Psoas muscle (tissue), 8 donors: ENCODE data around the gene YIF1A. TPM values are rescaled to one million over a fixed set of nuclear protein-coding genes. Genes with fewer than 3 reads are reported as not detected.
A peak's percentile ranks its signal among the peaks of the same experiment; 100 is the strongest.

Experiments
- ATAC-seq, 4 donors: fragments of 200-7000 bp; cut with Tn5 transposase; one replicate each; pipeline ENCODE4 v1.9.1; 2020; ENCODE audit warnings: moderate library complexity in 3 of 4, mild to moderate bottlenecking in 2 of 4
- DNase-seq, 2 donors: peaks; one replicate each; pipeline ENCODE4 v3.0.0-alpha.2; 2020
- H3K27ac ChIP-seq: fragments of 200-600 bp; one replicate; pipeline ENCODE4 v1.8.0; 2022
- H3K27me3 ChIP-seq, 3 donors: fragments of 200-600 bp in 1 of 3; one replicate each; pipeline versions ENCODE4 v1.6.1 to v1.8.0; 2013 to 2022; ENCODE audit warnings: low read length in 2 of 3, mild to moderate bottlenecking in 2 of 3, moderate library complexity in 1 of 3; ENCODE audit not compliant: insufficient read depth in 3 of 3
- H3K36me3 ChIP-seq, 2 donors: fragments of 200-600 bp in 1 of 2; one replicate each; pipeline versions ENCODE4 v1.6.1 to v1.8.0; 2013 to 2022; ENCODE audit warnings: low read depth in 1 of 2, mild to moderate bottlenecking in 1 of 2, moderate library complexity in 1 of 2; ENCODE audit not compliant: insufficient read depth in 1 of 2
- H3K4me1 ChIP-seq: fragments of 200-600 bp; one replicate; pipeline ENCODE4 v1.8.0; 2022
- H3K4me3 ChIP-seq: fragments of 200-600 bp; one replicate; pipeline ENCODE4 v1.8.0; 2022; ENCODE audit warnings: mild to moderate bottlenecking
- H3K9me3 ChIP-seq: fragments of 200-600 bp; one replicate; pipeline ENCODE4 v1.8.0; 2022
- WGBS, 3 donors: extraction: QIAGEN DNeasy Blood & Tissue Kit; methylation state at CpG; one replicate each; pipeline versions ENCODE4 v1.1.6 to v1.1.7; 2013; 5-methylcytosine and 5-hydroxymethylcytosine counted together
- intact Hi-C, 2 donors: fragments of 100-400 bp; cut with DNase I; formaldehyde crosslinking; loops; one replicate each; pipeline versions ENCODE4 v1.11.0 to v1.14.2; 2022
- long read RNA-seq, 2 donors: library from polyadenylated mRNA; unstranded; transcript quantifications; one replicate each; pipeline ENCODE4 v2.0.0, GENCODE V29; 2021
- polyA plus RNA-seq, 3 donors: library from polyadenylated mRNA; stranded (reverse); fragments of 200-250 nt; gene quantifications; one replicate each; pipeline ENCODE4 v1.2.3, GENCODE V29; 2013
- total RNA-seq, 4 donors: library from RNA; stranded (reverse); fragmentation: NEBNext Ultra II Directional in 2 of 4; extraction: Animal tissue kit (Norgen Biotek cat#: 25700) in 2 of 4; gene quantifications; one replicate each; pipeline versions ENCODE4 v1.2.1 to v1.2.4, GENCODE V29; 2021 to 2023
- TF ChIP-seq, protein P1 (sequence below): fragments of 200-600 bp; IDR thresholded peaks from one replicate; pipeline ENCODE4 v1.8.0; 2022; ENCODE audit warnings: antibody characterized with exemption
- donor health status: healthy with polysubstance abuse.
- donor health status: DM: no; HTN: no; CAD: no; lungs with moderate emphysema.
- donor health status: Bipolar disorder and iron deficiency.
- donor health status: healthy.
- donor health status: DM: yes; HTN: yes; CAD: no.
- donor health status: DM: no; HTN: no; CAD: no.
- donor health status: DM: no; HTN: no; CAD: no.
- donor health status: DM: yes; HTN: yes; CAD: no.

The YIF1A gene
- 10 to 100 TPM; 70.1 to 90.4 (median 78.6) TPM for total RNA-seq
- 100 to 1,000 TPM in 1 of 3 donors, 10 to 100 TPM in 2; 87.4 to 161 (median 96.1) TPM for polyA plus RNA-seq
- long read RNA-seq, donor 1, transcript YIF1A-203 (8 exons, 1,124 nt): major isoform, 105 of 120 reads
- long read RNA-seq, donor 1, partial matches to known transcripts: 6 of 120 reads
- long read RNA-seq, donor 1, other reads (novel, unspliced or antisense): 4 of 120 reads
- long read RNA-seq, donor 2, transcript YIF1A-203 (8 exons, 1,124 nt): major isoform, 142 of 182 reads
- long read RNA-seq, donor 2, transcript YIF1A-201 (7 exons, 943 nt): minor isoform, 9 of 182 reads
- long read RNA-seq, donor 2, partial matches to known transcripts: 18 of 182 reads
- long read RNA-seq, donor 2, other reads (novel, unspliced or antisense): 13 of 182 reads

DNA sequence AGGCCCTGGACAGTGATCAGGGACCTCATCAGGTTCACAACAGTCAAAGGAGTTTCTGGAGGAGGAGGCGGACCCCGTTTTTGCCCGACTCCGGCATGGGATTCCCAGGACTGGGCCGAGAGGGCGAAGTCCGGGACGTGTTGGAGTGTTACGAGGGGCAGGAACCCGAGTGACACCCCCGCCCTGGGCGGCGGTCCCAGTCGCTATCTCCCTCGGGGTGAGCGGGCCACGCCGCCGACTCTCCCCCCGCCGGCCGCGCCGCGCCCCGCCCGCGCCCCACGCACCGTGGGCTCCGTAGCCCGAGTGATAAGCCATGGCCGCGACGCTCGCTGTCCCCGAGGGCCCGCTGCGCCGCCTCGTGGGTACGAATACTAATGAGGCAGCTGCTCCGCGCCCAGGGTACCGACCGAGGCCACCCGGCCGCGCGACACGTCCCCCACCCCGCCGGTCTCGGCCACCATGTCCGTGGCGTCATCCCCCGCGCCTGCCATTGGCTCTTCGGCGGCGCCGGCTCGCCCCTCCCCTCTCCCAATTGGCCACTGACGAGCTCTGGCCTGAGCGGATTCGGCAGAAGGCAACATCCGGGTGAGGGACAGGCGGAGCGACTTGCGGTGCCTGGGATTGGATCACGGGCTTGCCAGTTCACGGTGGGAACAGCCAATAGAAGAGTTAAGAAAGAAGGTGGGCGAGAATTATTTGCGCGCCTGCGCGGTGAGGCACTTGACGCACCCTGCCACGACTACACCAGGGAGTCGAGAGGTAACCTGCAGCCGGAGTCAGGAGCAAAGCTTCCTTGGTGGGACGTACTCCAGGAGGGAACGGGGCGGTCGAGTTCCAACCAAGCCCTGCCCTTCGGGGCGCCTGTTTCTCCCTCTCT is at the start of gene YIF1A:
TSS of gene YIF1A (minus strand) at position 473 of the 877 bp plus-strand sequence. CDS start at position 315, 158 bp downstream.
- Histone ChIP-seq H3K9me3 (no peaks in the 10 kb centered on the region), H3K4me3 (peak within 1 kb of the TSS; percentile 96), H3K27me3 (peaks cover 0 to 22% (median 10%) of the 10 kb centered on the region in 3 donors), H3K36me3 (peaks cover 6 to 31% of the 10 kb centered on the region in 2 donors), H3K27ac (peak within 1 kb of the TSS; percentile 95), H3K4me1 (peaks cover 16% of the 10 kb centered on the region)
- 0 to 1% (median 0%) methylated on average over 56 to 87 of the region's 87 CpGs for WGBS, 3 donors
- intact Hi-C loops: no loop called here
- ATAC-seq (peak; percentile 95 to 97 (median 97)), DNase-seq (peak; percentile 99 to 100)
- TF ChIP-seq, protein P1, sequence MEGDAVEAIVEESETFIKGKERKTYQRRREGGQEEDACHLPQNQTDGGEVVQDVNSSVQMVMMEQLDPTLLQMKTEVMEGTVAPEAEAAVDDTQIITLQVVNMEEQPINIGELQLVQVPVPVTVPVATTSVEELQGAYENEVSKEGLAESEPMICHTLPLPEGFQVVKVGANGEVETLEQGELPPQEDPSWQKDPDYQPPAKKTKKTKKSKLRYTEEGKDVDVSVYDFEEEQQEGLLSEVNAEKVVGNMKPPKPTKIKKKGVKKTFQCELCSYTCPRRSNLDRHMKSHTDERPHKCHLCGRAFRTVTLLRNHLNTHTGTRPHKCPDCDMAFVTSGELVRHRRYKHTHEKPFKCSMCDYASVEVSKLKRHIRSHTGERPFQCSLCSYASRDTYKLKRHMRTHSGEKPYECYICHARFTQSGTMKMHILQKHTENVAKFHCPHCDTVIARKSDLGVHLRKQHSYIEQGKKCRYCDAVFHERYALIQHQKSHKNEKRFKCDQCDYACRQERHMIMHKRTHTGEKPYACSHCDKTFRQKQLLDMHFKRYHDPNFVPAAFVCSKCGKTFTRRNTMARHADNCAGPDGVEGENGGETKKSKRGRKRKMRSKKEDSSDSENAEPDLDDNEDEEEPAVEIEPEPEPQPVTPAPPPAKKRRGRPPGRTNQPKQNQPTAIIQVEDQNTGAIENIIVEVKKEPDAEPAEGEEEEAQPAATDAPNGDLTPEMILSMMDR: no peak

DNA sequence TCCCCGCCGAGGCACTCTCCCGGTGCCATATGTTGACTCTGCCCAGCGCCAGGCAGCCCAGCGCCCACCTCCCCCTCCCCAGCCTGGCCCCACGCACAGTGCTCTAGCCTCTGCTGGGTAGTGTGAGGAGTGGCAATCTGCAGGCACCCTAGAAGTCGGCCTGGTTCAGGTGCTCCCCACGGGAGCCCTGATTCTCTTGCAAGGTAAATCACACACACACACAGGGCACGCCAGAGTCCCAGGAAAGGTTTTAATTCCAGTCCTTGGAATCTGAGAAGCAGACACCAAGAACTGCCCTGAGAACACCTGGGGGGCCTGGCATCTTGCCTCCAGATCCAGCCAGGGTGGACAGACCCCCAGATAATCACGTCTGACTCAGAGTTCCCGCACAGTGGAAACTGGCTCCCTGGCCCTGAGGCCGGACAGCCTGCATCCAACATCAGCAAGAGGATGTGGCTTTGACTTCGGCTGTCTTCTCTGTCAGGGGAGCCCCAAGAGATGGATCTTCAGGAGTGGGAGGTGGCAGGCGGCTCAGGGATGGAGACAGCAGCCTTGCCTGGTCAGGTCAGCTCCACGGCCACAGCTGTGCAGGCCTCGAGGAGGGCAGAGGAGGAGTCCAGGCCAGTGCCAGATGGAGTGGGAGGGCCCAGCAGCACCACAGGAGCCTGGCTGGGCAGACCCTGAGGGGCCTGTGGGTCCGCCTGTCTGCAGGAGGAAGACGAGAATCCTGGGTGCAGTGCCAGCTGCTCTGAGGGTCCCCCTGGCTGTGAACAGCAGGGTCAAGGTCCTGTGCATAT is 48.4 kb upstream of the YIF1A start:
- Histone ChIP-seq H3K27ac (peak overlapping the region; percentile 89), H3K4me1 (peaks cover 31% of the 10 kb centered on the region), H3K9me3 (no peaks in the 10 kb centered on the region), H3K27me3 (no peaks in the 10 kb centered on the region), H3K4me3 (peak overlapping the region; percentile 78), H3K36me3 (peaks cover 0 to 67% of the 10 kb centered on the region in 2 donors)
- TF ChIP-seq, protein P1: no peak
- ATAC-seq (no peak), DNase-seq (peak in 1 of 2 donors; percentile 50)
- WGBS, 3 donors: 40 to 53% (median 43%) methylated on average over 17 to 18 of the region's 18 CpGs
- intact Hi-C loops: no loop called here

GRCh38 chr11:66336234-66337102 is 47.5 kb upstream of the YIF1A start, which contains the start of gene RIN1:
Gene RIN1, minus strand, starts transcription at chr11:66336434. Its CDS starts 32 bp downstream, at chr11:66336402.
- H3K27me3 ChIP-seq: no peaks in the 10 kb centered on the region
- H3K9me3 ChIP-seq: no peaks in the 10 kb centered on the region
- peaks cover 31% of the 10 kb centered on the region for H3K4me1 ChIP-seq
- peak; percentile 69 to 82 for DNase-seq
- peak within 1 kb of the TSS; percentile 89 for H3K27ac ChIP-seq
- 3 to 5% (median 4%) methylated on average over 22 of the region's 22 CpGs for WGBS, 3 donors
- intact Hi-C loops: no loop called here
- H3K36me3 ChIP-seq: peaks cover 0 to 64% of the 10 kb centered on the region in 2 donors
- TF ChIP-seq, protein P1: peak; percentile 46
- ATAC-seq: peak; percentile 83 to 90 (median 88)
- peak within 1 kb of the TSS; percentile 78 for H3K4me3 ChIP-seq
